SH-SY5Y (cell line): Measurements from ENCODE around the gene STRBP.

Source experiments
- GATA2 ChIP-seq: IDR thresholded peaks from 2 replicates; pipeline ENCODE4 v1.6.1; 2011; ENCODE audit warnings: mild to moderate bottlenecking, low read depth, low read length
- GATA3 ChIP-seq: IDR thresholded peaks from 2 replicates; pipeline ENCODE4 v1.6.1; 2011; ENCODE audit warnings: low read depth, mild to moderate bottlenecking, low read length, moderate library complexity

DNA sequence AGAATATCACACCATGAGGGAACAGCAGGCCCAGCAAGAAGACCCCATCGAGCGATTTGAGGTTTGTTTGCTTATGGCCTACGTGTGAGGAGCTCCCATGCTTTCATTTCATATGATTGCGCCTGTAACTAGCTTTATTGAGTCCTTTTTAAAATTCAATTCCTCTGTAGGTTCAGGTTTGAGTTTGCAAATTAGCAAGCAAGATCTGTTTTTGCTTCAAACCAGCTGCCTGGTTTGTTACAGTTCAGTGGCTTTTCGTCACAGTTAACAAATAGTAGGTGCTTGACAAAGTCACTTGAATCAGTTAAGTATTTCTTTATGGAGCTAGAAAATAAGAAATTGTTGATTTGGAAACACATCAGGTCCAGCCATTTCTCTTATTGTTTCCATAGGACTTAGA lies 178.6 kb downstream of the STRBP start:
- TF ChIP-seq GATA2: no peak
- TF ChIP-seq GATA3: no peak
